Heart left ventricle (tissue), 16 donors: ENCODE data around the gene KCNQ1OT1. TPM values are rescaled to one million over a fixed set of nuclear protein-coding genes. Genes with fewer than 3 reads are reported as not detected.

Experiments
- ATAC-seq, 4 donors: fragments of 200-7000 bp; cut with Tn5 transposase; one replicate each; pipeline ENCODE4 v1.9.1; 2020 to 2022; ENCODE audit warnings: moderate library complexity in 4 of 4, mild to moderate bottlenecking in 3 of 4, moderate number of reproducible peaks in 1 of 4
- DNase-seq, 5 donors: peaks; one replicate each; pipeline ENCODE4 v3.0.0-alpha.2; 2020
- H3K27ac ChIP-seq, 12 donors: fragments of 200-600 bp; sonication (generic) in 4 of 12; one replicate each; pipeline versions ENCODE4 v1.5.0 to v1.8.0; 2016 to 2022; ENCODE audit warnings: mild to moderate bottlenecking in 2 of 12
- H3K27me3 ChIP-seq, 9 donors: fragments of 200-600 bp; sonication (generic) in 2 of 9; one replicate each; pipeline versions ENCODE4 v1.5.1 to v1.8.0; 2016 to 2022; ENCODE audit warnings: mild to moderate bottlenecking in 3 of 9
- H3K36me3 ChIP-seq, 9 donors: fragments of 200-600 bp; sonication (generic) in 2 of 9; one replicate each; pipeline versions ENCODE4 v1.5.0 to v1.8.0; 2018 to 2022; ENCODE audit warnings: mild to moderate bottlenecking in 2 of 9
- H3K4me1 ChIP-seq, 12 donors: fragments of 200-600 bp; sonication (generic) in 4 of 12; one replicate each; pipeline versions ENCODE4 v1.5.0 to v1.8.0; 2016 to 2022; ENCODE audit warnings: mild to moderate bottlenecking in 3 of 12
- H3K4me3 ChIP-seq, 12 donors: fragments of 200-600 bp; sonication (generic) in 4 of 12; one replicate each; pipeline versions ENCODE4 v1.5.0 to v1.8.0; 2017 to 2022; ENCODE audit warnings: mild to moderate bottlenecking in 9 of 12, moderate library complexity in 4 of 12
- H3K9me3 ChIP-seq, 12 donors: fragments of 200-600 bp; sonication (generic) in 4 of 12; one replicate each; pipeline versions ENCODE4 v1.5.0 to v1.8.0; 2016 to 2022; ENCODE audit warnings: mild to moderate bottlenecking in 1 of 12
- POLR2A ChIP-seq, 2 donors: fragments of 450-650 bp; IDR thresholded peaks; one replicate each; pipeline ENCODE4 v1.6.1; 2017; ENCODE audit warnings: antibody characterized with exemption in 2 of 2, mild to moderate bottlenecking in 2 of 2, moderate library complexity in 2 of 2
- WGBS, 4 donors: extraction: QIAGEN DNeasy Blood & Tissue Kit in 2 of 4; methylation state at CpG; one replicate each; pipeline versions ENCODE4 v1.1.5 to v1.1.7; 2013 to 2018; 5-methylcytosine and 5-hydroxymethylcytosine counted together
- intact Hi-C, 10 donors: fragments of 100-400 bp; cut with DNase I; formaldehyde crosslinking; loops; one replicate each; pipeline versions ENCODE4 v1.11.1 to v1.14.2; 2022
- polyA plus RNA-seq, 2 donors: library from polyadenylated mRNA; stranded (reverse); fragments of 200-250 nt; gene quantifications; one replicate each; pipeline ENCODE4 v1.2.3, GENCODE V29; 2013
- total RNA-seq, 9 donors: library from RNA; depleted of rRNA in 2 of 9; stranded (reverse); fragments of >200 nt in 2 of 9; fragmentation: NEBNext Ultra II Directional in 3 of 9; extraction: Animal tissue kit (Norgen Biotek cat#: 25700) in 3 of 9; gene quantifications; one replicate each; pipeline versions ENCODE4 v1.1.0 to v1.2.4, GENCODE V29; 2016 to 2023
- TF ChIP-seq, protein P1 (sequence below), 12 donors: fragments of 200-600 bp; sonication (generic) in 4 of 12; IDR thresholded peaks; one replicate each; pipeline versions ENCODE4 v1.5.0 to v1.8.0; 2018 to 2022; ENCODE audit warnings: antibody characterized with exemption in 12 of 12, mild to moderate bottlenecking in 5 of 12
- donor health status: ischemic (EF 13 %, LVEDD 7.1; RV severe dilation, severe dysfunction).
- donor health status: healthy with polysubstance abuse.
- donor health status: DM: no; HTN: yes; CAD: no.
- donor health status: DM: no; HTN: no; CAD: no.
- donor health status: ischemic (EF 25% LVEDD 6.9; RV normal size, moderate dysfunction).
- donor health status: ischemic (EF 25% LVEDD 5.7; RV mildly dilated, moderate dysfunction).
- donor health status: healthy.
- donor health status: DM: yes; HTN: yes; CAD: no.
- donor health status: ischemic (EF 35%, LVEDD 5.7; RV mildly dilated, moderate dysfunction).
- donor health status: nonischemic (EF 11% LVEDD 7.7; RV severe dilation, severe dysfunction).
- donor health status: DM: yes; HTN: yes; CAD: no.
- donor health status: PGD.
- donor health status: ischemic (EF 29% LVEDD 5.4; RV normal size, mild dysfunction).
- donor health status: nonischemic (EF 23%, LVEDD 6.1; RV moderate dilation, normal function).

Gene KCNQ1OT1
- total and polyA plus RNA-seq, 11 donors, result 0.14 to 0.93 (median 0.40) TPM

DNA sequence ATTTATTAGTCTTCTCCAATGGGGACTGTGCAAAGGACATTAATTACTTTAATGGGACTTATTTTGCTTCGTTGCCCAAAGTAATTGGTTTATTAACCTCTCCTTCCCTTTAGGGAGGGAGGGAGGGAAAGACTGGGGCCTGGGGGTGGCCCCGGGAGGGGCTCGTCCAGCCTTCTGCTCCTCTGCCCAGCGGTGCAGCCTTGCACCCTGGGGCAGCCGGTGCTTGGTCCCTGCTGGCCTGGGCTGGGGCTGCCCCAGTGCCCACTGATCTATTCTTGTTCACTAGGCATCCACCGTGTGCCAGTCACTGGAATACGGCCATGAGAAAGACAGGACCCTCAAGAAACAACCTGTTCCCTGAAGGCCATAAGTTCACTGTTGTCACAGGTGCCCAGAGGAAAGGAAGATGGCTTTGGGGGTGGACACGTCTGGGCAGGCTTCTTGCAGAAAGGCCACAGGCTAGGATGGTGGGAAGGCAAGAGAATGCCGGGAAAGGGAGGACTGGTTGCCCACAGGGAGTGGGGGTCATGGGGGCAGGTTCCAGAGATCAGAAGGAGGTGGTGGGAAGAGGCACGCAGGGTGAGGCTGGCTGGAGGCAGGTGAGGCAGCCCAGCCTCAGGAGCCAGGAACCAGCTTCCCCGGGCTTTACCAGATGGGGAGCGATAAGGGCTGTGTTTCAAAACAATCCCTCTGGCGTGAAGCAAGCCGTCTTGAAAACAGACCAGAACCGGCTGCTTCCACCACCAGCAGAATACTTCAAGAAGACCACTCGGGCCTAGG lies 47.6 kb upstream of the KCNQ1OT1 start:
- Histone ChIP-seq H3K27me3 (no peaks in the 10 kb centered on the region), H3K9me3 (no peaks in the 10 kb centered on the region), H3K4me3 (no peak overlapping the region), H3K36me3 (no peaks in the 10 kb centered on the region), H3K4me1 (no peaks in the 10 kb centered on the region), H3K27ac (no peak overlapping the region)
- DNase-seq (peak in 3 of 5 donors; percentile 12 to 47 (median 18)), ATAC-seq (no peak)
- no peak for TF ChIP-seq POLR2A (IDR thresholded peaks at IDR 0.05)
- TF ChIP-seq, protein P1, sequence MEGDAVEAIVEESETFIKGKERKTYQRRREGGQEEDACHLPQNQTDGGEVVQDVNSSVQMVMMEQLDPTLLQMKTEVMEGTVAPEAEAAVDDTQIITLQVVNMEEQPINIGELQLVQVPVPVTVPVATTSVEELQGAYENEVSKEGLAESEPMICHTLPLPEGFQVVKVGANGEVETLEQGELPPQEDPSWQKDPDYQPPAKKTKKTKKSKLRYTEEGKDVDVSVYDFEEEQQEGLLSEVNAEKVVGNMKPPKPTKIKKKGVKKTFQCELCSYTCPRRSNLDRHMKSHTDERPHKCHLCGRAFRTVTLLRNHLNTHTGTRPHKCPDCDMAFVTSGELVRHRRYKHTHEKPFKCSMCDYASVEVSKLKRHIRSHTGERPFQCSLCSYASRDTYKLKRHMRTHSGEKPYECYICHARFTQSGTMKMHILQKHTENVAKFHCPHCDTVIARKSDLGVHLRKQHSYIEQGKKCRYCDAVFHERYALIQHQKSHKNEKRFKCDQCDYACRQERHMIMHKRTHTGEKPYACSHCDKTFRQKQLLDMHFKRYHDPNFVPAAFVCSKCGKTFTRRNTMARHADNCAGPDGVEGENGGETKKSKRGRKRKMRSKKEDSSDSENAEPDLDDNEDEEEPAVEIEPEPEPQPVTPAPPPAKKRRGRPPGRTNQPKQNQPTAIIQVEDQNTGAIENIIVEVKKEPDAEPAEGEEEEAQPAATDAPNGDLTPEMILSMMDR (IDR thresholded peaks at IDR 0.05), result no peak
- intact Hi-C loops, result no loop called here
- 88 to 93% (median 93%) methylated on average over 16 of the region's 16 CpGs for WGBS, 4 donors

DNA sequence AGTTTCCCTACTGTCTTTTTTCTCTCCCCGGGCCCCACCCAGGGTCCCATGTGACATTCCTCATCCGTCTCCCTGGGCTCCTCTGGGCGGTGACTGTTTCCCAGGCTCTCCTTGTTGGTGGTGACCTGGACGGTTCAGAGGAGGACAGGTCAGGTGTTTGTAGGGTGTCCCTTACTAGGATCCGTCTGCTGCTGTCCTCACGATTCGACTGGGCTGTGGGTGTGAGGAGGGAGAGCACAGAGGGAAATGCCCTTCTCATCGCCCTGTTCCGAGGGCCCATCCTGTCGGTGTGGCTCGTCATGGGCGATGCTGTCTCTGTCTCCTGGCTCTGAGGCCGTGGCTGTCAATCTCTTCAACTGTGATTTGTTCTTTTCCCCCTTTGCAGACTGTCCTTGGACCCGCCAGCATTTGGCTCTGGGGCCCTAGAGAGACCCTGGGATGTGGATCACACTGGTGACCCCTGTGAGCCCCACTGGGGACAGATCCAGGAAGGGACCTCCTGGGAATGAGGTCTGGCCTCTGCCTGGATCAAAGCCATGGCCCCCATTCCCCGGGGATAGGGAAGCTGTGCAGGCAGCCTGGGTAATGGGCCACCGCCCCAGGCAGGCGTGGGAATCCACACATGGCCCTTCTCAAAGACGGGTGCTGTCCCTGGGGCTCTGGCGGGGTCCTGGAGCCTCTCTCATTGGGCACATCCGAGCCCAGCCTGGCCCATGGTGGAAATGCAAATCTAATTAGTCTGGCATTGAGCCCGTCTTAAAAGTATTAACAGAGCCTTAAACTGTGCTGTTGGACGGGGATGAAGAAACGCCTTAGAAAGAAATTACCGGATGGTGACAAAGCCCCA lies 46.8 kb upstream of the KCNQ1OT1 start:
- peak in 3 of 5 donors; percentile 37 to 74 (median 47) for DNase-seq
- no peaks in the 10 kb centered on the region for H3K27me3 ChIP-seq
- intact Hi-C loops, result no loop called here
- peaks cover 0 to 5% (median under 1%) of the 10 kb centered on the region in 12 donors for H3K4me1 ChIP-seq
- no peak overlapping the region for H3K27ac ChIP-seq
- H3K36me3 ChIP-seq, result no peaks in the 10 kb centered on the region
- TF ChIP-seq, protein P1 (IDR thresholded peaks at IDR 0.05), result no peak
- H3K9me3 ChIP-seq, result no peaks in the 10 kb centered on the region
- no peak for ATAC-seq
- 79 to 87% (median 83%) methylated on average over 22 to 24 of the region's 24 CpGs for WGBS, 4 donors
- H3K4me3 ChIP-seq, result no peak overlapping the region

DNA sequence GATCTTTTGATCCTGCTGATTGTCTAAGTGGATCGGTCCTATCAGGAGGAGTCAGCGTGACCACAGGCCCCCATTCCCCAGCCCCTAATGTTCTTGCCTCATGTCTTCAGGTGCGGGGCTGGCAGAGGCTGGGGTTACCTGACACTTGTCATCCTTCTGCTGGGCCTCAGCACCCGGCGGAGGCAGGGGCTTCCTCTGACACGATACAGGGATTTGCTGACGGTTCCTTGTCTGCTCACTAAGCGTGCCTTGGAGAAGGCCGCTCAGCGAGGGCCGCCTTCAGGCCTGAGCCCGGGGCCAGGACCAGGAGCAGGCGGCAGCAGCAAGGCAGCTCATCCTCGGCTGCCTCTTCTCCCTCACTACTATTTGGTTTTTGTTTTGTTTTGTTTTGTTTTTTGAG lies 45.7 kb upstream of the KCNQ1OT1 start:
- 94 to 98% (median 96%) methylated on average over 14 of the region's 14 CpGs for WGBS, 4 donors
- ATAC-seq (no peak), DNase-seq (peak in 2 of 5 donors; percentile 4 to 33)
- TF ChIP-seq, protein P1 (IDR thresholded peaks at IDR 0.05), result no peak
- no peak for TF ChIP-seq POLR2A (IDR thresholded peaks at IDR 0.05)
- Histone ChIP-seq H3K27ac (no peak overlapping the region), H3K4me3 (no peak overlapping the region), H3K9me3 (no peaks in the 10 kb centered on the region), H3K36me3 (no peaks in the 10 kb centered on the region), H3K4me1 (peaks cover 0 to 11% (median 3%) of the 10 kb centered on the region in 12 donors), H3K27me3 (no peaks in the 10 kb centered on the region)
- intact Hi-C loops, result no loop called here

DNA sequence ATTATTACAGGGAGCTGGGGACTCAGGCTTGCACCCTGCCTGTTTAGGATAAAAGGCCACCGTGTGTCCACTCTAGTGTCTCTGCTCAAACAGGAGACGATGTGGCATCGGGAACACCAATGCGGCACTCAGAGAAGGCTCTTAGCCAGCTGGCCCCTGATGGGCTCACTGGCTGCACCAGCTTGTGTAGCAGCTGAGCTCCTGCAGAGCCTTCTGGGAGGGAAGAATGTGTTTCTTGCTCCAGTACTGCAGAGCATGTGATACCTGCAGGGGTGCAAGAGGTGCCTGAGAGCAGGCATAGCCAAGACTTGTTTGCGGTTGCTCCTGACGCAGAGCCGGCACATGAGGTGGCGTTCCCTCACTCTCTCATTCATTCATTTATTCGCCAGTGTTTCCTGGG lies 44.4 kb upstream of the KCNQ1OT1 start:
- no peak for TF ChIP-seq POLR2A (IDR thresholded peaks at IDR 0.05)
- TF ChIP-seq, protein P1 (IDR thresholded peaks at IDR 0.05), result no peak
- Histone ChIP-seq H3K27me3 (no peaks in the 10 kb centered on the region), H3K27ac (no peak overlapping the region), H3K9me3 (no peaks in the 10 kb centered on the region), H3K4me3 (no peak overlapping the region), H3K36me3 (no peaks in the 10 kb centered on the region), H3K4me1 (peaks cover 0 to 11% (median 3%) of the 10 kb centered on the region in 12 donors)
- intact Hi-C loops, result no loop called here
- peak in 3 of 5 donors; percentile 20 to 28 (median 24) for DNase-seq
- 82 to 96% (median 90%) methylated on average over 9 of the region's 9 CpGs for WGBS, 4 donors
- no peak for ATAC-seq
